Endodermal cell (in vitro differentiated cells): ENCODE data around the gene CCR1. TPM values are rescaled to one million over a fixed set of nuclear protein-coding genes. Genes with fewer than 3 reads are reported as not detected.
"Not testable (repeated sequence)": the region's sequence is repeated elsewhere in the genome, so short reads cannot be mapped to it uniquely, and the experiment has no call there.

Experiments
- DNase-seq: peaks from one replicate; pipeline ENCODE4 v3.0.0-alpha.2; 2017
- H3K27ac ChIP-seq: 2 replicates; pipeline ENCODE4 v1.5.1; 2013; ENCODE audit warnings: mild to moderate bottlenecking, low read depth, low read length, moderate library complexity
- H3K27me3 ChIP-seq: 2 replicates; pipeline ENCODE4 v1.6.1; 2013; ENCODE audit warnings: mild to moderate bottlenecking, low read length, moderate library complexity; ENCODE audit not compliant: insufficient read depth, control insufficient read depth, poor library complexity, severe bottlenecking
- H3K36me3 ChIP-seq: 2 replicates; pipeline ENCODE4 v1.7.0; 2013; ENCODE audit warnings: mild to moderate bottlenecking, low read length, moderate library complexity; ENCODE audit not compliant: control insufficient read depth, insufficient read depth
- H3K4me1 ChIP-seq: one replicate; pipeline ENCODE4 v1.7.0; 2013; ENCODE audit warnings: low read length; ENCODE audit not compliant: control insufficient read depth, insufficient read depth
- H3K4me3 ChIP-seq: 2 replicates; pipeline ENCODE4 v1.5.1; 2013; ENCODE audit warnings: mild to moderate bottlenecking, low read length, moderate library complexity
- H3K9ac ChIP-seq: 2 replicates; pipeline ENCODE4 v1.6.1; 2013; ENCODE audit warnings: mild to moderate bottlenecking, low read length, moderate library complexity; ENCODE audit not compliant: poor library complexity, severe bottlenecking; ENCODE audit errors: extremely low read depth
- H3K9me3 ChIP-seq: 2 replicates; pipeline ENCODE4 v1.6.1; 2013; ENCODE audit warnings: mild to moderate bottlenecking, low read length, moderate library complexity; ENCODE audit not compliant: control insufficient read depth
- H3K27ac Mint-ChIP-seq: 2 replicates; pipeline ENCODE4 v1.8.0; 2020; ENCODE audit warnings: mixed read lengths
- H3K27me3 Mint-ChIP-seq: 2 replicates; pipeline ENCODE4 v1.8.0; 2021; ENCODE audit warnings: mild to moderate bottlenecking, mixed read lengths; ENCODE audit not compliant: insufficient read depth
- H3K36me3 Mint-ChIP-seq: 2 replicates; pipeline ENCODE4 v1.8.0; 2020; ENCODE audit warnings: low read depth, mixed read lengths
- H3K4me1 Mint-ChIP-seq: 2 replicates; pipeline ENCODE4 v1.8.0; 2020; ENCODE audit warnings: mixed read lengths
- H3K4me3 Mint-ChIP-seq: 2 replicates; pipeline ENCODE4 v1.8.0; 2020; ENCODE audit warnings: mild to moderate bottlenecking, moderate library complexity, mixed read lengths
- H3K9me3 Mint-ChIP-seq: 2 replicates; pipeline ENCODE4 v1.8.0; 2020; ENCODE audit warnings: mild to moderate bottlenecking, mixed read lengths
- WGBS, 2 experiments: methylation state at CpG; one replicate each; pipeline versions ENCODE4 v1.1.5 to v1.1.7; 2013; ENCODE audit warnings: missing lambda C conversion rate in 2 of 2, mixed read lengths in 1 of 2; ENCODE audit not compliant: insufficient coverage in 1 of 2, insufficient read length in 1 of 2; 5-methylcytosine and 5-hydroxymethylcytosine counted together
- total RNA-seq, 2 donors: library from RNA; stranded (reverse); fragmentation: NEBNext Ultra II Directional in 1 of 2; extraction: Animal tissue kit (Norgen Biotek cat#: 25700) in 1 of 2; gene quantifications; 2 replicates in 1 of 2; 3 replicates in 1 of 2; pipeline ENCODE4 v1.2.1, GENCODE V29; 2021
- TF ChIP-seq, protein P1 (sequence below): fragments of 200-600 bp; sonication (generic); conservative IDR thresholded peaks from 2 replicates; pipeline ENCODE4 v1.5.0; 2021; ENCODE audit warnings: antibody characterized with exemption, mild to moderate bottlenecking

CCR1 gene
- total RNA-seq, 2 donors from 2014 or later: 0.11 TPM; not detected in 1

DNA sequence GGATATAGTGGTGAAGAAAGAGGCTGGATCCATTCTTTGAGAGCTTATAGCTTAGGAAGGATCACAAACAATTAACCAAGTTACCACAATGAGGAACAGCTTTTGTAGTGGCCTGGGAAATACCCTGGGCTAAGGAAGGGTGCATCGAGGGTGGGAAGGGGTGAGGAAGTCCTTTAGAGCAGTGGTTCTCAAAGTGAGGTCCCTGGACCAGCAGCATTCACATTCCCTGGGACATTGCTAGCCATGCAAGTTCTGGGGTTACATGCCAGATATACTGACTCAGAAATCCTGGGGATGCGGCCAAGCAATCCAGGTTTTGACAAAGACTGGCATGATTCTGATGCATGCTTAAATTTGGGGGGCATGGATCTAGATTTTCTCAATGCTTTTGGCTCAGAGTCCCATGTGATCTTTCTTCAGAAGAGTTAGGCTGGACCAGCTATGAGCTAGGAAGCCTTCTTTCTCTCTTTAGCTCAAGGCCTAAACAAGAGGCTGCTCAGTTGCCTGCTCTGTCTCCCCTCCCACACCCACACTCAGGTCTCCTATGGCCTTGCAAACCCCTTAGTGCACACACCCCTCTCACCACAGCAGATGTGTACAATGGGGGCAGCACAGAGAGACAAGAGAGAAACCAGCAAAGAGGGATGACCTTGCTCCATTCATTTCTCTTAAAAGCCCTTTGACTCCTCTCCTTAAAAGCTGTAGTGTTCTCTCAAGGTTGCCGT is 1.8 kb upstream of the CCR1 start:
- Mint-ChIP-seq H3K27ac (no peak overlapping the region), H3K4me3 (no peak overlapping the region), H3K27me3 (no peaks in the 10 kb centered on the region), H3K36me3 (no peaks in the 10 kb centered on the region), H3K4me1 (peaks cover 9% of the 10 kb centered on the region), H3K9me3 (no peaks in the 10 kb centered on the region)
- no peaks in the 10 kb centered on the region for H3K4me1 ChIP-seq
- no peak overlapping the region for H3K27ac ChIP-seq
- H3K4me3 ChIP-seq: no peak overlapping the region
- 88 to 94% methylated on average over 2 to 3 of the region's 3 CpGs for WGBS, 2 experiments
- H3K36me3 ChIP-seq: no peaks in the 10 kb centered on the region
- no peak overlapping the region for H3K9ac ChIP-seq
- no peaks in the 10 kb centered on the region for H3K9me3 ChIP-seq
- TF ChIP-seq, protein P1, sequence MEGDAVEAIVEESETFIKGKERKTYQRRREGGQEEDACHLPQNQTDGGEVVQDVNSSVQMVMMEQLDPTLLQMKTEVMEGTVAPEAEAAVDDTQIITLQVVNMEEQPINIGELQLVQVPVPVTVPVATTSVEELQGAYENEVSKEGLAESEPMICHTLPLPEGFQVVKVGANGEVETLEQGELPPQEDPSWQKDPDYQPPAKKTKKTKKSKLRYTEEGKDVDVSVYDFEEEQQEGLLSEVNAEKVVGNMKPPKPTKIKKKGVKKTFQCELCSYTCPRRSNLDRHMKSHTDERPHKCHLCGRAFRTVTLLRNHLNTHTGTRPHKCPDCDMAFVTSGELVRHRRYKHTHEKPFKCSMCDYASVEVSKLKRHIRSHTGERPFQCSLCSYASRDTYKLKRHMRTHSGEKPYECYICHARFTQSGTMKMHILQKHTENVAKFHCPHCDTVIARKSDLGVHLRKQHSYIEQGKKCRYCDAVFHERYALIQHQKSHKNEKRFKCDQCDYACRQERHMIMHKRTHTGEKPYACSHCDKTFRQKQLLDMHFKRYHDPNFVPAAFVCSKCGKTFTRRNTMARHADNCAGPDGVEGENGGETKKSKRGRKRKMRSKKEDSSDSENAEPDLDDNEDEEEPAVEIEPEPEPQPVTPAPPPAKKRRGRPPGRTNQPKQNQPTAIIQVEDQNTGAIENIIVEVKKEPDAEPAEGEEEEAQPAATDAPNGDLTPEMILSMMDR: no peak
- peaks cover 10% of the 10 kb centered on the region for H3K27me3 ChIP-seq
- DNase-seq: no peak

DNA sequence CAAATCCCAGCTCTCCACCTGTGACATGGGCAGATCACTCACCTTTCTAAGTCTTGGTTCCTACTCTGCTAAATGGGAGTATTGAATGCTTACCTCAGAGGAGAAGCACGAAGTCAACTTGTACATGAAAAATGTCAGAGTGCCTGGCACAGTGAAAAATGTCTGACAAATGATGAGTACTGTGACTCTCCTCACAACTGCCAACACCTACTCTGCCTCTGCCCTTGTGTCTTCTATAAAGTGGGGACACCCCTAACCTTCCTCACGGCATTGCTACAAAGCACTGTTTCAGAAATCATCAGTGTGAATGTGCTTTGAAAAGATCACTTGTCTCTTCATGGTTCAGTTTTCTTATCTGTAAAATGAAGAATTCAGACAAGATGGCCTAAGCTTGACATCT is 940 bp upstream of the CCR1 start:
- H3K4me3 Mint-ChIP-seq: no peak overlapping the region
- Histone ChIP-seq H3K27ac (no peak overlapping the region), H3K9ac (no peak overlapping the region), H3K4me1 (no peaks in the 10 kb centered on the region), H3K9me3 (no peaks in the 10 kb centered on the region), H3K36me3 (no peaks in the 10 kb centered on the region), H3K4me3 (no peak overlapping the region), H3K27me3 (peaks cover 6% of the 10 kb centered on the region)
- H3K9me3 Mint-ChIP-seq: no peaks in the 10 kb centered on the region
- no peaks in the 10 kb centered on the region for H3K27me3 Mint-ChIP-seq
- DNase-seq: no peak
- H3K27ac Mint-ChIP-seq: no peak overlapping the region
- H3K4me1 Mint-ChIP-seq: peaks cover 7% of the 10 kb centered on the region
- TF ChIP-seq, protein P1: no peak
- H3K36me3 Mint-ChIP-seq: no peaks in the 10 kb centered on the region
- WGBS, 2 experiments: 0 to 69% methylated on average over 1 to 2 of the region's 2 CpGs

DNA sequence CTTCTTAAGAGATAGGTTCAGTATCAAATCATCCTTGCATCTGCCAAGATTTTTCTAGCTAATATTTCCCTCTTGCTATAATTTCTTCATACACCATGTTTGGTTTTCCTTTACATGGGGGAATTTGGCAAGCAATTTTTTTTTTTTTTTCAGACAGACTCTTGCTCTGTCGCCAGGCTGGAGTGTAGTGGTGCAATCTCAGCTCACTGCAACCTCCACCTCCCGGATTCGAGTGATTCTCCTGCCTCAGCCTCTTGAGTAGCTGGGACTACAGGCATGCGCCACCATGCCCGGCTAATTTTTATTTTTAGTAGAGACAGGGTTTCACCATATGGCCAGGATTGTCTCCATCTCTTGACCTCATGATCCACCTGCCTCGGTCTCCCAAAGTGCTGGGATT is 599 bp downstream of the CCR1 start:
- not testable (repeated sequence) for H3K36me3 Mint-ChIP-seq, H3K9ac ChIP-seq, H3K36me3 ChIP-seq, H3K4me3 Mint-ChIP-seq, H3K27ac Mint-ChIP-seq, DNase-seq, H3K4me1 ChIP-seq, H3K9me3 ChIP-seq, H3K4me3 ChIP-seq, H3K27ac ChIP-seq, H3K9me3 Mint-ChIP-seq, H3K27me3 ChIP-seq, H3K27me3 Mint-ChIP-seq, H3K4me1 Mint-ChIP-seq
- WGBS, 2 experiments: 88 to 95% methylated on average over 6 of the region's 6 CpGs
